ENCODE results near the gene ERC2. TPM values are rescaled to one million over a fixed set of nuclear protein-coding genes. Genes with fewer than 3 reads are reported as not detected.

ERC2 gene
- total and polyA plus RNA-seq, 9 donors: 1.2 to 9.4 (median 5.4) TPM

DNA sequence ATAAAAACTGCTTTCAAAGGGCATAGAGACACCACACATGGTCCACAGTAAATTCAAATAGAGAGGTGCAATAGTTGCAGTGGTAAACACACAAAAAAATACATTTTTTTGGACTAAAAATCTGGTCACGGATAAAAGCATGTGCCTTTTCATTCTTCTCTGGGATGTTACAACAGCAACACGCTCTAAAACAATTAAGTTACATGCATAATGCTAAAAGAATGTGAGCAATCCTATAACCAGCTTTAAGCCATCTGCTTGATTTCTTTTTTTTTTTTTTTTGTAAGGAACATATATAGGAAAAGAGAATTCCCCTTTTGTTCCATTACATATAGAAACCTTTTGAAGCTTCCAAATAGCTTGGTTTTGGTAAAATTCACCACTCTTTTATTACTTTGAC lies 1001.2 kb downstream of the ERC2 start:
- no peak overlapping the region for H3K27ac ChIP-seq
- WGBS, 3 donors: 30 to 47% (median 42%) methylated on average over 2 of the region's 2 CpGs
- H3K9me3 ChIP-seq: no peaks in the 10 kb centered on the region
- H3K4me3 ChIP-seq: no peak overlapping the region
- DNase-seq: no peak
- H3K36me3 ChIP-seq: no peaks in the 10 kb centered on the region
- peaks cover under 1% of the 10 kb centered on the region for H3K4me1 ChIP-seq (ENCODE audit: insufficient read depth)
- intact Hi-C loops (cut with DNase I): no loop called here
- H3K27me3 ChIP-seq: no peaks in the 10 kb centered on the region
- TF ChIP-seq POLR2A (IDR thresholded peaks at IDR 0.05) (no peak), EP300 (IDR thresholded peaks at IDR 0.05) (no peak)
- TF ChIP-seq, protein P1, sequence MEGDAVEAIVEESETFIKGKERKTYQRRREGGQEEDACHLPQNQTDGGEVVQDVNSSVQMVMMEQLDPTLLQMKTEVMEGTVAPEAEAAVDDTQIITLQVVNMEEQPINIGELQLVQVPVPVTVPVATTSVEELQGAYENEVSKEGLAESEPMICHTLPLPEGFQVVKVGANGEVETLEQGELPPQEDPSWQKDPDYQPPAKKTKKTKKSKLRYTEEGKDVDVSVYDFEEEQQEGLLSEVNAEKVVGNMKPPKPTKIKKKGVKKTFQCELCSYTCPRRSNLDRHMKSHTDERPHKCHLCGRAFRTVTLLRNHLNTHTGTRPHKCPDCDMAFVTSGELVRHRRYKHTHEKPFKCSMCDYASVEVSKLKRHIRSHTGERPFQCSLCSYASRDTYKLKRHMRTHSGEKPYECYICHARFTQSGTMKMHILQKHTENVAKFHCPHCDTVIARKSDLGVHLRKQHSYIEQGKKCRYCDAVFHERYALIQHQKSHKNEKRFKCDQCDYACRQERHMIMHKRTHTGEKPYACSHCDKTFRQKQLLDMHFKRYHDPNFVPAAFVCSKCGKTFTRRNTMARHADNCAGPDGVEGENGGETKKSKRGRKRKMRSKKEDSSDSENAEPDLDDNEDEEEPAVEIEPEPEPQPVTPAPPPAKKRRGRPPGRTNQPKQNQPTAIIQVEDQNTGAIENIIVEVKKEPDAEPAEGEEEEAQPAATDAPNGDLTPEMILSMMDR (IDR thresholded peaks at IDR 0.05): no peak

GRCh38 chr3:55466526-55466925 lies 1001.7 kb downstream of the ERC2 start:
- WGBS, 3 donors: 82 to 89% (median 86%) methylated on average over 3 of the region's 3 CpGs
- Histone ChIP-seq H3K27me3 (no peaks in the 10 kb centered on the region), H3K4me3 (no peak overlapping the region), H3K4me1 (ENCODE audit: insufficient read depth) (peaks cover 2% of the 10 kb centered on the region), H3K9me3 (no peaks in the 10 kb centered on the region), H3K27ac (no peak overlapping the region), H3K36me3 (no peaks in the 10 kb centered on the region)
- TF ChIP-seq POLR2A (IDR thresholded peaks at IDR 0.05) (no peak), EP300 (IDR thresholded peaks at IDR 0.05) (no peak)
- TF ChIP-seq, protein P1 (IDR thresholded peaks at IDR 0.05): no peak
- DNase-seq: no peak
- intact Hi-C loops (cut with DNase I): no loop called here

GRCh38 chr3:55461896-55462295 lies 1006.4 kb downstream of the ERC2 start:
- no peaks in the 10 kb centered on the region for H3K36me3 ChIP-seq
- no peak for DNase-seq
- WGBS, 3 donors: 77 to 90% (median 81%) methylated on average over 1 of the region's 1 CpG
- no peaks in the 10 kb centered on the region for H3K27me3 ChIP-seq
- no peak overlapping the region for H3K27ac ChIP-seq
- intact Hi-C loops (cut with DNase I): no loop called here
- peaks cover 2% of the 10 kb centered on the region for H3K4me1 ChIP-seq (ENCODE audit: insufficient read depth)
- H3K4me3 ChIP-seq: no peak overlapping the region
- TF ChIP-seq, protein P1 (IDR thresholded peaks at IDR 0.05): no peak
- TF ChIP-seq POLR2A (IDR thresholded peaks at IDR 0.05) (no peak), EP300 (IDR thresholded peaks at IDR 0.05) (no peak)
- no peaks in the 10 kb centered on the region for H3K9me3 ChIP-seq

GRCh38 chr3:55459838-55460237 lies 1008.4 kb downstream of the ERC2 start:
- intact Hi-C loops (cut with DNase I): no loop called here

More at GRCh38 chr3:55459838-55460237, 1008.4 kb downstream of the ERC2 start:
- Histone ChIP-seq H3K9me3 (no peaks in the 10 kb centered on the region), H3K4me3 (no peak overlapping the region), H3K27ac (no peak overlapping the region), H3K27me3 (no peaks in the 10 kb centered on the region), H3K36me3 (no peaks in the 10 kb centered on the region), H3K4me1 (ENCODE audit: insufficient read depth) (peaks cover 2% of the 10 kb centered on the region)
- no peak for DNase-seq
- no peak for TF ChIP-seq EP300 (IDR thresholded peaks at IDR 0.05)
- no peak for TF ChIP-seq POLR2A (IDR thresholded peaks at IDR 0.05)
- TF ChIP-seq, protein P1 (IDR thresholded peaks at IDR 0.05): no peak

Small RNA genes within 50 kb of the gene (microRNA-seq; reads per million reads assigned to microRNA genes)
- 0 to 0.47 (median 0) reads per million in 3 donors for gene MIR3938

Small RNA genes within 50 kb of the gene (small RNA-seq; reads per million reads assigned to genes)
- gene MIR3938 (0.40 reads per million), gene RNA5SP133 (not detected)

Other genes with a start within 250 kb of the ERC2 start
- gene CCDC66, start 88.7 kb upstream of the ERC2 start, total RNA-seq: 10 to 100 TPM; 24.5 to 45.7 (median 33.6) TPM
- gene CCDC66, start 88.7 kb upstream of the ERC2 start, polyA plus RNA-seq: 10 to 100 TPM; 13.0 to 14.5 TPM
- 10 to 100 TPM; 59.6 to 95.5 (median 66.1) TPM for gene TASOR, start 214.8 kb upstream of the ERC2 start, total RNA-seq
- gene TASOR, start 214.8 kb upstream of the ERC2 start, polyA plus RNA-seq: 10 to 100 TPM; 27.3 to 40.7 TPM

All from ovary (tissue), 9 donors.